Endothelial cell of umbilical vein (primary cell): ENCODE results near the gene ICOSLG. TPM values are rescaled to one million over a fixed set of nuclear protein-coding genes. Genes with fewer than 3 reads are reported as not detected.

Source experiments
- BruUV-seq: library from RNA; stranded (reverse); fragments of 400-500 nt; replicated peaks from 2 replicates; lab custom pipeline; 2021; lab: Mats Ljungman, UMichigan
- CTCF ChIA-PET: fragments of 300-600, 350-600 bp; sonication (Branson Sonifier 250); formaldehyde crosslinking; loops from one replicate; lab custom pipeline; 2021; ENCODE audit warnings: antibody characterized with exemption, inconsistent platforms; lab: Charles Lee
- POLR2A ChIA-PET: fragments of 300-600, 350-600 bp; sonication (Branson Sonifier 250); formaldehyde crosslinking; loops from one replicate; lab custom pipeline; 2021; ENCODE audit warnings: antibody characterized with exemption, inconsistent platforms; lab: Charles Lee
- DNase-seq: peaks from one replicate; pipeline ENCODE4 v3.0.0-alpha.2; 2011; ENCODE audit warnings: low read depth, low spot score
- FAIRE-seq: peaks from 2 replicates; lab custom pipeline; 2011; peaks lifted over from hg19 to GRCh38; lab: Jason Lieb, UNC
- H2AFZ ChIP-seq: 2 replicates; pipeline ENCODE4 v1.6.0; 2012; ENCODE audit warnings: low read depth, low read length, control low read depth, inconsistent platforms
- H3K27ac ChIP-seq: 2 replicates; pipeline ENCODE4 v1.5.1; 2011; ENCODE audit warnings: low read depth, mild to moderate bottlenecking, control low read depth, low read length, moderate library complexity; ENCODE audit not compliant: insufficient read depth
- H3K27me3 ChIP-seq, 2 experiments: 2 replicates each; pipeline versions ENCODE4 v1.6.0 to v1.6.1; 2011; ENCODE audit warnings: low read length in 2 of 2, mixed read lengths in 1 of 2; ENCODE audit not compliant: control insufficient read depth in 2 of 2, insufficient read depth in 2 of 2
- H3K36me3 ChIP-seq, 2 experiments: 2 replicates in 1 of 2; 3 replicates in 1 of 2; pipeline ENCODE4 v1.5.1; 2011; ENCODE audit warnings: low read length in 2 of 2, mild to moderate bottlenecking in 1 of 2, moderate library complexity in 1 of 2; ENCODE audit not compliant: control insufficient read depth in 2 of 2, insufficient read depth in 2 of 2; ENCODE audit errors: extremely low read depth in 1 of 2
- H3K4me1 ChIP-seq: 3 replicates; pipeline ENCODE4 v1.5.1; 2011; ENCODE audit warnings: mild to moderate bottlenecking, low read length; ENCODE audit not compliant: control insufficient read depth, insufficient read depth; ENCODE audit errors: extremely low read depth
- H3K4me2 ChIP-seq: 2 replicates; pipeline ENCODE4 v1.6.1; 2011; ENCODE audit warnings: low read length, control low read depth, mixed read lengths; ENCODE audit not compliant: insufficient read depth
- H3K4me3 ChIP-seq, 3 experiments: fragments of 200-600 bp in 1 of 3; sonication (generic), shearing (Covaris generic) in 1 of 3; replicated peaks in 1 of 3; 2 replicates each; pipeline ENCODE4 v1.5.1; 2011 to 2016; ENCODE audit warnings: control low read depth in 3 of 3, low read length in 3 of 3, mild to moderate bottlenecking in 2 of 3, inconsistent platforms in 1 of 3, low read depth in 1 of 3, moderate library complexity in 1 of 3; ENCODE audit not compliant: insufficient read depth in 1 of 3
- H3K79me2 ChIP-seq: 2 replicates; pipeline ENCODE4 v1.6.0; 2012; ENCODE audit warnings: low read length, inconsistent platforms; ENCODE audit not compliant: control insufficient read depth, insufficient read depth
- H3K9ac ChIP-seq: replicated peaks from 2 replicates; pipeline ENCODE3; 2011; ENCODE audit warnings: low read length, control low read depth; ENCODE audit not compliant: insufficient read depth; ENCODE audit errors: extremely low read depth
- H3K9me1 ChIP-seq: replicated peaks from 3 replicates; pipeline ENCODE4 v1.6.0; 2011; ENCODE audit warnings: mild to moderate bottlenecking, low read length; ENCODE audit not compliant: control insufficient read depth, insufficient read depth; ENCODE audit errors: extremely low read depth
- H3K9me3 ChIP-seq: replicated peaks from 2 replicates; pipeline ENCODE4 v1.5.1; 2012; ENCODE audit warnings: low read length, inconsistent platforms; ENCODE audit not compliant: control insufficient read depth, insufficient read depth
- H4K20me1 ChIP-seq: replicated peaks from 2 replicates; pipeline ENCODE3; 2011; ENCODE audit warnings: mild to moderate bottlenecking, low read length; ENCODE audit not compliant: control insufficient read depth, insufficient read depth; ENCODE audit errors: extremely low read depth
- CTCF ChIP-seq, 2 donors: IDR thresholded peaks; 1 replicate in 1 of 2; 2 replicates in 1 of 2; pipeline ENCODE4 v1.5.1; 2011; ENCODE audit warnings: low read length in 2 of 2, mild to moderate bottlenecking in 2 of 2, moderate library complexity in 2 of 2, control low read depth in 1 of 2, inconsistent platforms in 1 of 2, low read depth in 1 of 2; ENCODE audit not compliant: insufficient read depth in 1 of 2; ENCODE audit errors: extremely low read depth in 1 of 2
- EZH2 ChIP-seq: IDR thresholded peaks from 2 replicates; pipeline ENCODE4 v1.6.1; 2012; ENCODE audit warnings: borderline replicate concordance, low read depth, mild to moderate bottlenecking, moderate library complexity, low read length, inconsistent platforms; ENCODE audit not compliant: severe bottlenecking
- FOS ChIP-seq: IDR thresholded peaks from 2 replicates; pipeline ENCODE4 v1.6.1; 2011; ENCODE audit warnings: mild to moderate bottlenecking, low read length, moderate library complexity, borderline replicate concordance; ENCODE audit not compliant: insufficient read depth
- GATA2 ChIP-seq: IDR thresholded peaks from 2 replicates; pipeline ENCODE4 v1.7.0; 2011; ENCODE audit warnings: low read depth, mild to moderate bottlenecking, moderate library complexity, mixed read lengths, low read length; ENCODE audit not compliant: insufficient read length, insufficient read depth
- JUN ChIP-seq: IDR thresholded peaks from 2 replicates; pipeline ENCODE4 v1.6.1; 2011; ENCODE audit warnings: borderline replicate concordance, low read depth; ENCODE audit not compliant: insufficient read length, insufficient read depth
- MAX ChIP-seq: IDR thresholded peaks from 2 replicates; pipeline ENCODE4 v1.6.1; 2011; ENCODE audit not compliant: insufficient read depth, insufficient read length
- MYC ChIP-seq: IDR thresholded peaks from one replicate; pipeline ENCODE4 v1.6.1; 2011; ENCODE audit warnings: mild to moderate bottlenecking, low read depth, low read length
- POLR2A ChIP-seq: IDR thresholded peaks from 2 replicates; pipeline ENCODE4 v1.6.1; 2012; ENCODE audit warnings: low read depth, mild to moderate bottlenecking, control low read depth, low read length
- POLR2AphosphoS5 ChIP-seq: IDR thresholded peaks from 2 replicates; pipeline ENCODE4 v1.6.1; 2012; ENCODE audit warnings: low read depth, mild to moderate bottlenecking, control low read depth, low read length, moderate library complexity; ENCODE audit not compliant: insufficient read depth
- dilution Hi-C: fragments of 300-500 bp; cut with MboI; formaldehyde crosslinking; loops from one replicate; pipeline ENCODE4 v1.15.0; 2019; ENCODE audit warnings: low sequenced_read_pairs; ENCODE audit not compliant: extremely low pct_ligation_motif_present
- intact Hi-C: fragments of 100-400 bp; cut with micrococcal nuclease; formaldehyde crosslinking; loops from one replicate; pipeline ENCODE4 v1.10.0; 2022
- polyA plus RNA-seq, 4 experiments: library from polyadenylated mRNA; depleted of rRNA in 3 of 4; stranded (reverse) in 3 of 4; unstranded in 1 of 4; fragments of >200 nt; gene quantifications; 2 replicates each; pipeline versions ENCODE4 v1.2.1 to v1.2.3, GENCODE V29; 2011 to 2012; ENCODE audit warnings: missing spikeins in 1 of 4
- total RNA-seq: library from RNA; stranded (reverse); gene quantifications from 2 replicates; pipeline ENCODE4 v1.2.3, GENCODE V29; 2021

ICOSLG gene
- total and polyA plus RNA-seq, 2 donors (not counting 3 experiments of a cell fraction or from before 2014, with no cell fraction given) = 0.91 to 2.9 TPM

DNA sequence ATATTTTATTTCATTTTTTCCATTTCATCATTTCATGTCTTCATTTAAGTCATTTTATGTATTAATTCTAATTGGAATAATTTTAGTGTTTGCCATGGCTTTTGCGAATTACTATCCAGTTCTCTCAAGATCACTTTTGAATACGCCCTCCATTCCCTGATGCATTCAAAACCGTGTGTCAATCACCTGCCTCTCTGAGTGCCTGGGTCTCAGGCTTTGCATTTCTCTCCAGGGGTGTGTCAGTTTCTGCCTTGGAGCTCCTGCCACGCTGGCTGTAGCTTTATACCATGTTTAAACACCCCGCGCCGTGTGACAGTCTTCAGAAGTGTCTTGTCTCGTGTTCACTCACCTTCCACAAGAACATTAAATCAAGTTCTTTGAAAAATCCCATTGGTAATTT, 28.3 kb upstream of the ICOSLG start:
- BruUV-seq = no TSS peak
- ChIA-PET CTCF (no interaction called here), POLR2A (no interaction called here)
- intact Hi-C loops (no loop called here), dilution Hi-C loops (no loop called here)
- no peaks in the 10 kb centered on the region for H3K4me1 ChIP-seq
- TF ChIP-seq MYC = no peak
- no peak for TF ChIP-seq EZH2
- TF ChIP-seq POLR2A = no peak
- no peak for TF ChIP-seq MAX
- no peak for TF ChIP-seq JUN
- no peak for TF ChIP-seq FOS
- TF ChIP-seq CTCF (IDR thresholded peaks at IDR 0.05; ENCODE audit: extremely low read depth in 1 of 2, insufficient read depth in 1 of 2, low read depth in 1 of 2, low read length in 2 of 2) = no peak
- TF ChIP-seq GATA2 = no peak
- no peak for TF ChIP-seq POLR2AphosphoS5
- FAIRE-seq (no peak), DNase-seq (no peak)
- no peak overlapping the region for H3K9ac ChIP-seq
- no peaks in the 10 kb centered on the region for H3K27me3 ChIP-seq
- H2AFZ ChIP-seq = no peak overlapping the region
- no peaks in the 10 kb centered on the region for H3K9me3 ChIP-seq
- H3K4me2 ChIP-seq = no peak overlapping the region
- no peaks in the 10 kb centered on the region for H3K36me3 ChIP-seq
- H4K20me1 ChIP-seq = no peaks in the 10 kb centered on the region
- no peak overlapping the region for H3K4me3 ChIP-seq
- H3K27ac ChIP-seq = no peak overlapping the region
- no peaks in the 10 kb centered on the region for H3K9me1 ChIP-seq
- no peaks in the 10 kb centered on the region for H3K79me2 ChIP-seq
